H9 (cell line): ENCODE data around the gene ATP11C. TPM values are rescaled to one million over a fixed set of nuclear protein-coding genes. Genes with fewer than 3 reads are reported as not detected.

Experiments used
- DNase-seq: peaks from one replicate; pipeline ENCODE4 v3.0.0-alpha.2; 2017
- H2AFZ ChIP-seq: one replicate; pipeline ENCODE4 v1.6.1; 2013; ENCODE audit warnings: mild to moderate bottlenecking, low read length, control low read depth, moderate library complexity
- H2AK5ac ChIP-seq: 2 replicates; pipeline ENCODE4 v1.6.1; 2013; ENCODE audit warnings: low read length, control low read depth, mixed read lengths; ENCODE audit not compliant: insufficient read length
- H2BK120ac ChIP-seq: one replicate; pipeline ENCODE4 v1.6.1; 2013; ENCODE audit warnings: low read depth, mild to moderate bottlenecking, low read length, control low read depth, inconsistent platforms; ENCODE audit not compliant: poor library complexity, severe bottlenecking
- H2BK12ac ChIP-seq: 2 replicates; pipeline ENCODE4 v1.6.1; 2013; ENCODE audit warnings: low read length, control low read depth, mixed read lengths, low read depth; ENCODE audit not compliant: insufficient read length
- H2BK15ac ChIP-seq: 2 replicates; pipeline ENCODE4 v1.6.1; 2013; ENCODE audit warnings: low read depth, low read length, control low read depth
- H2BK20ac ChIP-seq: one replicate; pipeline ENCODE4 v1.6.1; 2013; ENCODE audit warnings: low read depth, mild to moderate bottlenecking, low read length, control low read depth, inconsistent platforms; ENCODE audit not compliant: poor library complexity, severe bottlenecking
- H2BK5ac ChIP-seq: 2 replicates; pipeline ENCODE4 v1.6.1; 2013; ENCODE audit warnings: low read length, control low read depth, mixed read lengths; ENCODE audit not compliant: insufficient read length
- H3K14ac ChIP-seq: 2 replicates; pipeline ENCODE4 v1.6.1; 2013; ENCODE audit warnings: low read length, control low read depth; ENCODE audit not compliant: insufficient read depth
- H3K18ac ChIP-seq: 2 replicates; pipeline ENCODE4 v1.6.1; 2013; ENCODE audit warnings: low read depth, mild to moderate bottlenecking, mixed read lengths, low read length, control low read depth; ENCODE audit not compliant: insufficient read length
- H3K23ac ChIP-seq: 2 replicates; pipeline ENCODE4 v1.6.1; 2013; ENCODE audit warnings: low read length, control low read depth, mixed read lengths, low read depth; ENCODE audit not compliant: insufficient read length
- H3K23me2 ChIP-seq: 2 replicates; pipeline ENCODE4 v1.6.1; 2013; ENCODE audit warnings: low read depth, mild to moderate bottlenecking, mixed read lengths, low read length, control low read depth; ENCODE audit not compliant: insufficient read length, poor library complexity, severe bottlenecking
- H3K27ac ChIP-seq: 2 replicates; pipeline ENCODE4 v1.5.1; 2013; ENCODE audit warnings: low read length, control low read depth, mixed read lengths, low read depth; ENCODE audit not compliant: insufficient read length
- H3K27me3 ChIP-seq: 2 replicates; pipeline ENCODE4 v1.6.1; 2013; ENCODE audit warnings: low read length, control low read depth, inconsistent platforms; ENCODE audit not compliant: insufficient read depth
- H3K4ac ChIP-seq: 2 replicates; pipeline ENCODE4 v1.6.1; 2013; ENCODE audit warnings: low read depth, mild to moderate bottlenecking, control low read depth, inconsistent platforms, low read length, moderate library complexity
- H3K4me1 ChIP-seq: 2 replicates; pipeline ENCODE4 v1.6.1; 2013; ENCODE audit warnings: low read length, control low read depth, inconsistent platforms; ENCODE audit not compliant: insufficient read depth
- H3K4me2 ChIP-seq: 2 replicates; pipeline ENCODE4 v1.6.1; 2013; ENCODE audit warnings: low read length, control low read depth, mixed read lengths; ENCODE audit not compliant: insufficient read length, insufficient read depth
- H3K56ac ChIP-seq: 2 replicates; pipeline ENCODE4 v1.6.1; 2013; ENCODE audit warnings: low read depth, mild to moderate bottlenecking, mixed read lengths, low read length, control low read depth; ENCODE audit not compliant: insufficient read length
- H3K79me1 ChIP-seq: 2 replicates; pipeline ENCODE4 v1.6.1; 2013; ENCODE audit warnings: low read depth, mild to moderate bottlenecking, moderate library complexity, low read length, control low read depth, inconsistent platforms; ENCODE audit not compliant: insufficient read depth, poor library complexity, severe bottlenecking
- H3K79me2 ChIP-seq: 2 replicates; pipeline ENCODE4 v1.6.1; 2013; ENCODE audit warnings: low read length, control low read depth, inconsistent platforms; ENCODE audit not compliant: insufficient read depth
- H3K9ac ChIP-seq: 2 replicates; pipeline ENCODE4 v1.6.1; 2013; ENCODE audit warnings: low read length, control low read depth, mixed read lengths; ENCODE audit not compliant: insufficient read length; ENCODE audit errors: extremely low read depth
- H3K9me3 ChIP-seq: one replicate; pipeline ENCODE4 v1.6.1; 2013; ENCODE audit warnings: low read depth, low read length, inconsistent platforms; ENCODE audit not compliant: control insufficient read depth
- H3T11ph ChIP-seq: one replicate; pipeline ENCODE4 v1.6.1; 2013; ENCODE audit warnings: mild to moderate bottlenecking, low read length, control low read depth, inconsistent platforms
- H4K20me1 ChIP-seq: one replicate; pipeline ENCODE4 v1.6.1; 2013; ENCODE audit not compliant: control insufficient read depth, insufficient read length, insufficient read depth
- H4K5ac ChIP-seq: 2 replicates; pipeline ENCODE4 v1.6.1; 2013; ENCODE audit warnings: low read depth, mild to moderate bottlenecking, mixed read lengths, low read length, control low read depth; ENCODE audit not compliant: insufficient read length
- H4K8ac ChIP-seq: replicated peaks from 2 replicates; pipeline ENCODE4 v1.6.1; 2013; ENCODE audit warnings: low read length, control low read depth, mixed read lengths, low read depth; ENCODE audit not compliant: insufficient read length
- H4K91ac ChIP-seq: 2 replicates; pipeline ENCODE4 v1.6.1; 2013; ENCODE audit warnings: low read depth, mild to moderate bottlenecking, moderate library complexity, mixed read lengths, low read length, control low read depth; ENCODE audit not compliant: insufficient read length
- H3K27ac Mint-ChIP-seq, 3 experiments: 2 replicates in 2 of 3; 3 replicates in 1 of 3; pipeline ENCODE4 v1.8.0; 2020 to 2021; ENCODE audit warnings: mixed read lengths in 3 of 3, mild to moderate bottlenecking in 1 of 3, moderate library complexity in 1 of 3
- H3K27me3 Mint-ChIP-seq: 2 replicates; pipeline ENCODE4 v1.8.0; 2021; ENCODE audit warnings: low read depth, mild to moderate bottlenecking, moderate library complexity, mixed read lengths
- H3K36me3 Mint-ChIP-seq, 3 experiments: 2 replicates in 2 of 3; 3 replicates in 1 of 3; pipeline ENCODE4 v1.8.0; 2020 to 2021; ENCODE audit warnings: low read depth in 3 of 3, mixed read lengths in 3 of 3; ENCODE audit not compliant: insufficient read depth in 1 of 3
- H3K4me1 Mint-ChIP-seq, 2 experiments: 2 replicates each; pipeline ENCODE4 v1.8.0; 2020; ENCODE audit warnings: mixed read lengths in 2 of 2
- H3K4me3 Mint-ChIP-seq, 2 experiments: 2 replicates in 1 of 2; 3 replicates in 1 of 2; pipeline ENCODE4 v1.8.0; 2020 to 2021; ENCODE audit warnings: mild to moderate bottlenecking in 2 of 2, mixed read lengths in 2 of 2, moderate library complexity in 1 of 2
- H3K9me3 Mint-ChIP-seq, 2 experiments: 2 replicates in 1 of 2; 3 replicates in 1 of 2; pipeline ENCODE4 v1.8.0; 2020; ENCODE audit warnings: mild to moderate bottlenecking in 2 of 2, mixed read lengths in 2 of 2, moderate library complexity in 1 of 2
- WGBS: extraction: QIAGEN DNeasy Blood & Tissue Kit; methylation state at CpG from one replicate; pipeline ENCODE4 v1.1.7; 2013; ENCODE audit warnings: missing lambda C conversion rate, low lambda C conversion rate, mixed read lengths; ENCODE audit not compliant: insufficient read length; ENCODE audit errors: extremely low coverage; 5-methylcytosine and 5-hydroxymethylcytosine counted together
- total RNA-seq: library from RNA; stranded (reverse); gene quantifications from 2 replicates; pipeline ENCODE4 v1.2.1, GENCODE V29; 2021
- TF ChIP-seq, protein P1 (sequence below): fragments of 200-600 bp; sonication (generic); conservative IDR thresholded peaks from 3 replicates; pipeline ENCODE4 v1.8.0; 2021; ENCODE audit warnings: antibody characterized with exemption, mild to moderate bottlenecking

ATP11C gene
- total RNA-seq, 1 experiment from 2014 or later: 28.4 TPM

GRCh38 chrX:139816204-139816603 is 116.6 kb downstream of the ATP11C start:
- Histone ChIP-seq H3K9me3 (no peaks in the 10 kb centered on the region), H2BK12ac (no peak overlapping the region), H3K4ac (no peak overlapping the region), H3K4me1 (no peaks in the 10 kb centered on the region; the same call in 1 of the 2 replicates), H4K91ac (no peak overlapping the region), H2BK20ac (no peak overlapping the region), H3K18ac (no peak overlapping the region), H3K56ac (no peak overlapping the region), H3T11ph (no peak overlapping the region), H4K5ac (no peak overlapping the region), H3K79me2 (no peaks in the 10 kb centered on the region), H2BK120ac (no peak overlapping the region), H3K27me3 (no peaks in the 10 kb centered on the region), H3K9ac (no peak overlapping the region), H3K79me1 (no peaks in the 10 kb centered on the region), H4K8ac (no peak overlapping the region), H3K4me2 (no peak overlapping the region), H2AFZ (no peak overlapping the region), H3K14ac (no peak overlapping the region), H3K23me2 (no peaks in the 10 kb centered on the region), H2BK5ac (no peak overlapping the region), H3K27ac (no peak overlapping the region), H3K23ac (no peak overlapping the region), H4K20me1 (no peaks in the 10 kb centered on the region), H2AK5ac (no peak overlapping the region), H2BK15ac (no peak overlapping the region)
- H3K4me1 Mint-ChIP-seq: no peaks in the 10 kb centered on the region
- H3K27ac Mint-ChIP-seq: no peak overlapping the region
- peaks cover 0 to 31% of the 10 kb centered on the region in 2 experiments; a peak in 2 of 5 replicates for H3K9me3 Mint-ChIP-seq
- TF ChIP-seq, protein P1, sequence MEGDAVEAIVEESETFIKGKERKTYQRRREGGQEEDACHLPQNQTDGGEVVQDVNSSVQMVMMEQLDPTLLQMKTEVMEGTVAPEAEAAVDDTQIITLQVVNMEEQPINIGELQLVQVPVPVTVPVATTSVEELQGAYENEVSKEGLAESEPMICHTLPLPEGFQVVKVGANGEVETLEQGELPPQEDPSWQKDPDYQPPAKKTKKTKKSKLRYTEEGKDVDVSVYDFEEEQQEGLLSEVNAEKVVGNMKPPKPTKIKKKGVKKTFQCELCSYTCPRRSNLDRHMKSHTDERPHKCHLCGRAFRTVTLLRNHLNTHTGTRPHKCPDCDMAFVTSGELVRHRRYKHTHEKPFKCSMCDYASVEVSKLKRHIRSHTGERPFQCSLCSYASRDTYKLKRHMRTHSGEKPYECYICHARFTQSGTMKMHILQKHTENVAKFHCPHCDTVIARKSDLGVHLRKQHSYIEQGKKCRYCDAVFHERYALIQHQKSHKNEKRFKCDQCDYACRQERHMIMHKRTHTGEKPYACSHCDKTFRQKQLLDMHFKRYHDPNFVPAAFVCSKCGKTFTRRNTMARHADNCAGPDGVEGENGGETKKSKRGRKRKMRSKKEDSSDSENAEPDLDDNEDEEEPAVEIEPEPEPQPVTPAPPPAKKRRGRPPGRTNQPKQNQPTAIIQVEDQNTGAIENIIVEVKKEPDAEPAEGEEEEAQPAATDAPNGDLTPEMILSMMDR: no peak
- H3K27me3 Mint-ChIP-seq: no peaks in the 10 kb centered on the region
- no peak overlapping the region for H3K4me3 Mint-ChIP-seq
- no CpG with 5 or more reads among the region's 2 CpGs for WGBS
- peaks cover 6 to 34% (median 20%) of the 10 kb centered on the region in 3 experiments; a peak in 4 of 7 replicates for H3K36me3 Mint-ChIP-seq
- DNase-seq: no peak
